Astrocyte (in vitro differentiated cells and primary cell): ENCODE measurements around the gene PTMS. TPM values are rescaled to one million over a fixed set of nuclear protein-coding genes. Genes with fewer than 3 reads are reported as not detected.

ENCODE experiments used
- DNase-seq: peaks from one replicate; pipeline ENCODE4 v3.0.0-alpha.2; 2010; ENCODE audit warnings: low read depth
- FAIRE-seq: peaks from 2 replicates; lab custom pipeline; 2011; peaks lifted over from hg19 to GRCh38; lab: Jason Lieb, UNC
- H2AFZ ChIP-seq: 2 replicates; pipeline ENCODE4 v1.6.0; 2012; ENCODE audit warnings: low read depth, low read length, inconsistent platforms
- H3K27ac ChIP-seq: 2 replicates; pipeline ENCODE4 v1.5.1; 2011; ENCODE audit warnings: low read depth, low read length, inconsistent platforms
- H3K27me3 ChIP-seq: 2 replicates; pipeline ENCODE4 v1.6.0; 2011; ENCODE audit warnings: low read length, inconsistent platforms; ENCODE audit not compliant: insufficient read depth
- H3K36me3 ChIP-seq: 2 replicates; pipeline ENCODE4 v1.5.1; 2011; ENCODE audit warnings: low read length, inconsistent platforms; ENCODE audit not compliant: insufficient read depth
- H3K4me1 ChIP-seq: 2 replicates; pipeline ENCODE4 v1.5.1; 2011; ENCODE audit warnings: low read length, inconsistent platforms; ENCODE audit not compliant: insufficient read depth
- H3K4me2 ChIP-seq: 2 replicates; pipeline ENCODE4 v1.6.0; 2012; ENCODE audit warnings: low read length, inconsistent platforms
- H3K4me3 ChIP-seq: 2 replicates; pipeline ENCODE4 v1.5.1; 2011; ENCODE audit warnings: low read depth, mild to moderate bottlenecking, low read length, inconsistent platforms; ENCODE audit not compliant: insufficient read depth
- H3K79me2 ChIP-seq: 2 replicates; pipeline ENCODE4 v1.6.0; 2012; ENCODE audit warnings: mild to moderate bottlenecking, low read length, inconsistent platforms; ENCODE audit not compliant: insufficient read depth
- H3K9ac ChIP-seq: 2 replicates; pipeline ENCODE4 v1.6.0; 2012; ENCODE audit warnings: mild to moderate bottlenecking, low read length, inconsistent platforms
- H3K9me3 ChIP-seq: 2 replicates; pipeline ENCODE4 v1.5.1; 2012; ENCODE audit warnings: low read depth, mild to moderate bottlenecking, low read length, inconsistent platforms; ENCODE audit not compliant: insufficient read depth
- H4K20me1 ChIP-seq: 2 replicates; pipeline ENCODE4 v1.6.0; 2012; ENCODE audit warnings: low read length, inconsistent platforms; ENCODE audit not compliant: insufficient read depth
- H3K27ac Mint-ChIP-seq: one replicate; pipeline ENCODE4 v1.8.0; 2021; ENCODE audit warnings: mild to moderate bottlenecking, mixed read lengths; ENCODE audit not compliant: unreplicated experiment
- H3K27me3 Mint-ChIP-seq: one replicate; pipeline ENCODE4 v1.8.0; 2021; ENCODE audit warnings: low read depth, mixed read lengths; ENCODE audit not compliant: unreplicated experiment
- H3K36me3 Mint-ChIP-seq: one replicate; pipeline ENCODE4 v1.8.0; 2021; ENCODE audit warnings: low read depth, mixed read lengths; ENCODE audit not compliant: unreplicated experiment
- H3K4me1 Mint-ChIP-seq: one replicate; pipeline ENCODE4 v1.8.0; 2021; ENCODE audit warnings: low read depth, mixed read lengths; ENCODE audit not compliant: unreplicated experiment
- H3K4me3 Mint-ChIP-seq: one replicate; pipeline ENCODE4 v1.8.0; 2021; ENCODE audit warnings: mild to moderate bottlenecking, moderate library complexity, mixed read lengths; ENCODE audit not compliant: unreplicated experiment
- H3K9me3 Mint-ChIP-seq: one replicate; pipeline ENCODE4 v1.8.0; 2021; ENCODE audit warnings: mild to moderate bottlenecking, mixed read lengths; ENCODE audit not compliant: unreplicated experiment
- EZH2 ChIP-seq: IDR thresholded peaks from 2 replicates; pipeline ENCODE4 v1.6.1; 2012; ENCODE audit warnings: mild to moderate bottlenecking, low read length, inconsistent platforms; ENCODE audit not compliant: insufficient read depth
- total RNA-seq: library from RNA; stranded (reverse); gene quantifications from 2 replicates; pipeline ENCODE4 v1.2.1, GENCODE V29; 2021
- TF ChIP-seq, protein P1 (sequence below): IDR thresholded peaks from 2 replicates; pipeline ENCODE4 v1.5.1; 2011; ENCODE audit warnings: low read depth, mild to moderate bottlenecking, inconsistent platforms, low read length, moderate library complexity; ENCODE audit not compliant: insufficient read depth

Gene PTMS
- total RNA-seq, 1 donor from 2014 or later, result 510 TPM

DNA sequence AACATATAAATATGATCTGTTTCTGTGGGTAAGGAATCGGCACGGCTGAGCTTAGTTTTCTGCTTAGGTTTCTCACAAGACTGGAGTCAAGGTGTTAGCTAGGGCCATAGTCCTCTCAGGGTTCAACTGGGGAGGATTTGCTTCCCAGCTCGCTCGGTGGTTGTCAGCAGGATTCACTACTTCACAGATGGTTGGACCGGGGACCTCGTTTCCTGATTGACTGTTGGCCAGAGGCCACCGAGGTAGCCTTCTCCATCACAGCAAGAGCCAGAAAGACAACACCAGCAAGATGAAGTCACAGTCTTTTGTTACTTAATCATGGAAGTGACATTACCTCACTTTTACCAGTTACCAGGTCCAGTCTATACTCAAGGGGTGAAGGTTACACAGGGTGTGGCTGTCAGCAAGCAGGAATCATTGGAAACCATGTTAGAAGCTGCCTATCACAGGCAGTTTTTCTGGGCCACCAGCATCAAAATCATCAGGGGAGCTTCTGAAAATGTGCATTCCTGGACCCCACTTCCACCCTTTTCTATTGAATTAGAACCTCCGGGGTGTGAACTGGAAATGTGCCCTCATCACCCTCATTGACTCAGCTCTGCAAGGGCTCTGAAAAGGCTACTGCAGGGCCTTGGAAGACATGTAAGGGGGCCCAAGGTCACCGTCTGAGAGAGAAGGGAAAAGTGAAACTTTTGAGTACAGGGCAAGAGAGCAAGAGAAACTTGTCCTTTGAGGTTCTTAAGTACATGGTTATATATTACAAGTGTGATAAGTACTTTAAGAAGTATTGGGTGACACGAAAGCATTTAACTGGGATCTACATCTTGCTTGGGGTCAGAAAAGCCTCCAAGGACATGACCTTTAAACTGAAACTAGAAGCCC is 31.4 kb upstream of the PTMS start:
- Mint-ChIP-seq H3K27ac (no peak overlapping the region), H3K4me1 (peaks cover 2% of the 10 kb centered on the region)
- no peak for FAIRE-seq

GRCh38 chr12:6735448-6736191 is 30.5 kb upstream of the PTMS start:
- Mint-ChIP-seq H3K36me3 (peaks cover 8% of the 10 kb centered on the region), H3K9me3 (no peaks in the 10 kb centered on the region), H3K4me1 (peaks cover 2% of the 10 kb centered on the region), H3K27ac (peak overlapping the region; percentile 86), H3K27me3 (no peaks in the 10 kb centered on the region), H3K4me3 (no peak overlapping the region)
- Histone ChIP-seq H3K4me1 (no peaks in the 10 kb centered on the region), H3K79me2 (no peaks in the 10 kb centered on the region), H3K9me3 (no peaks in the 10 kb centered on the region), H3K4me2 (peak overlapping the region; percentile 57), H4K20me1 (peaks cover 3% of the 10 kb centered on the region), H3K36me3 (peaks cover 12% of the 10 kb centered on the region), H3K9ac (no peak overlapping the region), H2AFZ (no peak overlapping the region), H3K27ac (no peak overlapping the region), H3K4me3 (no peak overlapping the region), H3K27me3 (no peaks in the 10 kb centered on the region)
- TF ChIP-seq EZH2, result no peak
- TF ChIP-seq, protein P1, sequence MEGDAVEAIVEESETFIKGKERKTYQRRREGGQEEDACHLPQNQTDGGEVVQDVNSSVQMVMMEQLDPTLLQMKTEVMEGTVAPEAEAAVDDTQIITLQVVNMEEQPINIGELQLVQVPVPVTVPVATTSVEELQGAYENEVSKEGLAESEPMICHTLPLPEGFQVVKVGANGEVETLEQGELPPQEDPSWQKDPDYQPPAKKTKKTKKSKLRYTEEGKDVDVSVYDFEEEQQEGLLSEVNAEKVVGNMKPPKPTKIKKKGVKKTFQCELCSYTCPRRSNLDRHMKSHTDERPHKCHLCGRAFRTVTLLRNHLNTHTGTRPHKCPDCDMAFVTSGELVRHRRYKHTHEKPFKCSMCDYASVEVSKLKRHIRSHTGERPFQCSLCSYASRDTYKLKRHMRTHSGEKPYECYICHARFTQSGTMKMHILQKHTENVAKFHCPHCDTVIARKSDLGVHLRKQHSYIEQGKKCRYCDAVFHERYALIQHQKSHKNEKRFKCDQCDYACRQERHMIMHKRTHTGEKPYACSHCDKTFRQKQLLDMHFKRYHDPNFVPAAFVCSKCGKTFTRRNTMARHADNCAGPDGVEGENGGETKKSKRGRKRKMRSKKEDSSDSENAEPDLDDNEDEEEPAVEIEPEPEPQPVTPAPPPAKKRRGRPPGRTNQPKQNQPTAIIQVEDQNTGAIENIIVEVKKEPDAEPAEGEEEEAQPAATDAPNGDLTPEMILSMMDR, result peak; percentile 70
- FAIRE-seq (peak; percentile 59), DNase-seq (peak; percentile 39)

More for the DNA sequence above, 31.4 kb upstream of the PTMS start:
- Mint-ChIP-seq H3K9me3 (no peaks in the 10 kb centered on the region), H3K27me3 (no peaks in the 10 kb centered on the region), H3K4me3 (no peak overlapping the region), H3K36me3 (peaks cover 14% of the 10 kb centered on the region)
- DNase-seq, result no peak
- H3K36me3 ChIP-seq, result peaks cover 19% of the 10 kb centered on the region
- no peaks in the 10 kb centered on the region for H3K27me3 ChIP-seq
- H4K20me1 ChIP-seq, result peaks cover 3% of the 10 kb centered on the region
- no peak overlapping the region for H3K4me3 ChIP-seq
- no peaks in the 10 kb centered on the region for H3K4me1 ChIP-seq
- no peak for TF ChIP-seq EZH2
- TF ChIP-seq, protein P1, result no peak
- H3K79me2 ChIP-seq, result no peaks in the 10 kb centered on the region
- no peak overlapping the region for H3K9ac ChIP-seq
- no peaks in the 10 kb centered on the region for H3K9me3 ChIP-seq
- H2AFZ ChIP-seq, result no peak overlapping the region
- H3K4me2 ChIP-seq, result no peak overlapping the region
- no peak overlapping the region for H3K27ac ChIP-seq
